HL-60/S4 treated with phorbol 12-myristate 13-acetate at 8.2 ng/mL for 4 days and 3 days (cell line): ENCODE measurements around the gene GRIA3.

Source experiments
- in situ Hi-C: fragments of 300-500 bp; cut with MboI; formaldehyde crosslinking; loops from 2 replicates; pipeline ENCODE4 v1.15.0; 2022; ENCODE audit warnings: low sequenced_read_pairs

The GRIA3 gene

DNA sequence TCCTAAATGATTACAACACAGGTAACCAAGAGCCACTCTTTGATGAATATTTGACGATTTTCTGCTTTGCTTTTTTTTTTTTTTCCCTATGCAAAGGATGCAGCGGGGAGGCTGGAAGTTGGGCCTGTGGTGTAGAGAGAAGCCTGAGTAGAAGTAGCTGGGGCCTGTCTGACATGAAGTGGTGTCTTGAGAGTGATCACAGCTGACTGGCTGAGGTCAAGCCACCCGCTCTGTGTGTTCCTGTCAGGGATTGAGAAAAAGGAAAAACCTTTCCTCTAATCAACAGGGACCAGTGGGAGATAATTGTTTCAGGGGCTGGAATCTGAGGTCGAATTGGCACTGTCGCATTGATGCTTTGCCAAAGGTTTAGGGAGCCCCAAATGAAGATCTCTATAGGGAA is 258.7 kb downstream of the GRIA3 start:
- in situ Hi-C loops: no loop called here

DNA sequence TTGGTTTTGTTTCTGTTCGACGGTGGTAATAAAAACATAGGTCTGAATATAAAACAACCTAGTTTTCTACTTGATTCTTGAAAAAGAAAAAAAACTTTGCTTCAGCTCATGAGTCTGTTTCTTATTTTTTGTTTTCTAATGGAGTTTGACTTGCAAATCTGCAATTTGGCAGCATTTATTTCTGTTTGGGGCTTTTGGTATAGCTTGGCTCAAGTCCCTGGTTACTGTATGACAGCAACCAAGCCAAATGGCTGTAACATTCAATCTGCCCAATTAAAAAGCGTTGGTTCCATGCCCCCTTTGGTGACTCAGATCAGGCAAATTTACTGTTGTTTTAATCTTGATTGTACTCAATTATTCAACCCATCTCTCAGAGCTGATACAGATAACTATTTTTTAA is 263.4 kb downstream of the GRIA3 start:
- in situ Hi-C loops: no loop called here

DNA sequence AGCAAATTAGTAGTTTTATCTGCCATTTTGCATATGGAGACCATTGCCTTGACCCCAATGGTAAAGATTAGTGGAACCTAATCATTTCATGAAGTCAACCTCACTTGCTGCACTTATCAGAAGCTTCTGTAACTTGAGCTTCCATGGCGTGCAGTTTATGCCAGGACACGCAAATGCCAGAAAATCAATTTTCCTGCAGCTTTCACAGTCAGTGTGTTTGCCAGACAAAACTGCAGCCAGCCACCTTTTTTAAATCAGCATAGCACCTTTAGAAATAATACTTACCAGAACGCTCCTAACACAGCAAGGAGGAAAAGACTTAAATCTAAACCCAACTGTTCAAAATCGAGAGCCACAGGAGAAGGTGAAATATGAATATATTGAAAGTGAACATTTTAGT is 265.3 kb downstream of the GRIA3 start:
- in situ Hi-C loops: no loop called here

DNA sequence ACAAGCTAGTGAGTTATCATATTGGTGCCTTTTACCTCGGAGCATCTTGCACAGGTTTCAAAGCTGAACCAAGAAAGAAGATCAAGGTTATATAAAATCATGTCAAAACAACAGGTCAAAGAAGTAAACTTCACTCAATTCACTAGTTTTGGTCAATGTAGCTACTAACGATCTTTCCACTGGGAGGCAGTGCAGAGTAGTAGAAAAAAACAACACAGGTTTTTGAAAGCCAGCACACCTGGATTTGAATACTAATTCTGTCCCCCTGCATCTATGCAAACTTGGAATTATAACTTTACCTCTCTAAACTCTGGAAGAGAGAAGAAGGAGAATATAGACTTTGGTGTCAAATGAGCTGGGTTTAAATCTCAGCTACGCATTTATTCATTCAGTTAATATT is 266.1 kb downstream of the GRIA3 start:
- in situ Hi-C loops: no loop called here

DNA sequence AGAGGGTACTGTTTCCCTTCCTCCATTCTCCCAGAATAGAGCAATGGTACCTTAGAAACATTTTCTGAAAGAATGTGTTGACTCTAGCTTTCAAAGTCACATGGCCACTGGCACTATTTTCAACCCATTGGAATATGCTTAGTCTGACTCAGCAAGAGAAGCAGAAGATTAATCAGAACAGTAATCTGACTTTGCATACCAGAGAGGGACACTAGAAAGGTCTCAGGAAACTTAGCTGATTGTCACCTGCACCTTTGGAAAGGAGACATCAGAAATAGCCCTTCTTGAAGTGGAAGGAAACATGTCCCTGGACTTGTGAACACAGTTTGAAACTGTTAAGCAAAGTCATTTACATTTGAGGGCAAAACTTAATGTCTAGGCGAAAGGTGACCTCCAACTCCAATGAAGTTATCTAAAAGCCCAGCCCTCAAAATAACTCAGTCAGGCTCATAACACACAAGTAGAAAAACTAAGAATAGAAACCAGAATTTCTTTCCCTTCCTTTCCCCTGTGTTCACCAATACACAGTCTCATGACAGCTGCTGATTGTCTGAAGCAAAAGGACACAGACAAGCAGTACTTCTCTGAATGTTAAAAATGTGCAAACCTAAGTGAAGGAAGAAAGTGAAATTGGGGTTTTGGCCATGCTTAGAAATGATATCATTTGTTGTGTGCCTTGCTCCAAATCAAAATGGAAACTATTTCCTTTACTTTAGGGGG is 270.8 kb downstream of the GRIA3 start:
- in situ Hi-C loops: no loop called here

DNA sequence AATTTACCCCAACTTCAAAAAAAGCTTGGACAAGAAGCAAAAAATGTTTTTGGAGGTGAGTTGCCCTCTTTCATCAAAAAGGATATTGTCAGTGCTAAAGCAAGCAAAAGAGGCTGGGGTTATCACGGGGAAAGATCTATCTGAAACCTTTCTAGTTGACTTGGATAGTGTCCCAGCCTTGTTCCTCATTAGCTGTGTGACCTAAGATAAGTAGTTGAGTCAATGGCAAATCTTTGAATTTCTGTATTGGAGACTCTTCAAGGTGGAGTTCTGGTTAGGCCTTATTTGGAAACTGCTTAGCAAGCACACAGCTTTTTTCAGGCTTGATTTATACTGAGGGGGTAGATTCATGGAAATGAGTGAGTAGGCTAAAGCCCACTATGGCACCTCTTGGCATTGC is 271.6 kb downstream of the GRIA3 start:
- in situ Hi-C loops: no loop called here

DNA sequence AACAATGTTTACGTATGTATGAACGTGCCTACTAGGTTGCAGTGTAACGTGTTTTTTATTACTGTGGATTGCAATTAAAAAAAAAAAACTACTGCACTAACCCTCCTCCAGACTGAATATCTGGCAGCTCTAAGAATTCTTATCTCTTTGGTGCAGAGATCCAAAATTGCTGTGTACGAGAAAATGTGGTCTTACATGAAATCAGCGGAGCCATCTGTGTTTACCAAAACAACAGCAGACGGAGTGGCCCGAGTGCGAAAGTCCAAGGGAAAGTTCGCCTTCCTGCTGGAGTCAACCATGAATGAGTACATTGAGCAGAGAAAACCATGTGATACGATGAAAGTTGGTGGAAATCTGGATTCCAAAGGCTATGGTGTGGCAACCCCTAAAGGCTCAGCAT is 280.6 kb downstream of the GRIA3 start:
- in situ Hi-C loops: no loop called here

DNA sequence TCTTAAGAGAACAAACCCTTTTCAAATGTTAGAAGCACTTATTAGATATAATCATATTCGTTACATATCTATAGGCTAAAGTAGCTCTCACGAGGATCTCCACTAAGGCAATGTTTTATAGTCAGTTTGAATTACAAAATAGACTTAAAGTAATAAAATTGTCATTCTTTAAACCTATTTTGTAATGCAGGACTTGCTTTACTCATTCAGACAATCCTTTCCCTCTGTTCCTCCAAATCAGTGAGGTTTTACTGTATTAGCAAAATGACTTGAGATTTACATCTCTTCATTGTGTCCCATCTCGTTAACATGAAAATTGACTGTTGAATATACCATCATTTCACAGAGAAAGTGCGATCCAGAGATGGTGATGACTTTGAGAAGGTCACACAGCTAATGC is 284.4 kb downstream of the GRIA3 start:
- in situ Hi-C loops: no loop called here

DNA sequence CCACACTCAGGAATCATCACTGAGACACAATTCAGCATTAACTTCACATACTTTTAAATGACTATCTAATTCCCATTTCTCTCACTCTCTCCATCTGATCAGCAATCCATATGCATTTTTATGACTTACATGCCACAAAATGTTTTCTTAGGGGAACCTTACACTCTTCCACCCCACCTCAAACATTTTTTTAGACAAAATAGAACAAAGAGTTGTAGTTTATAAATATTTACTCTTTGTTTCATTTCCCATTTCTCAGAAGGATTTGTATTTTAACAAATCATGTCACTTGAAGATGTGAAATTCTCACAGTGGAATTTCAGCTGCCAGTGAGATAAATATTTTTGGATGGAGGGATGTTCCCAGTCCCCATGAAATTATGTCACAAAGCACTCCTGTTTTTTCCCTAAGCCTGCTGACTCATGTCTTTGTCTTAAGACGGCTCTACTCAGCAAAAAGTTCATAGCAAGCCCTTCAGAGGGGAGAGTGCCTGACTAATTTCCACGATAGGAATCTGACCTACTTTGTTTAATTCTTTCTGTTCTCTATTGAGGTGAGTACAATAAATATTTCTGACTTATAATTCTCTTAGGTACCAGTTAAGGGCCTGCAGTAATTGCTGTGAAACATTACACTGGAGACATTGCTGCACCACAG is 291.1 kb downstream of the GRIA3 start:
- in situ Hi-C loops: no loop called here

DNA sequence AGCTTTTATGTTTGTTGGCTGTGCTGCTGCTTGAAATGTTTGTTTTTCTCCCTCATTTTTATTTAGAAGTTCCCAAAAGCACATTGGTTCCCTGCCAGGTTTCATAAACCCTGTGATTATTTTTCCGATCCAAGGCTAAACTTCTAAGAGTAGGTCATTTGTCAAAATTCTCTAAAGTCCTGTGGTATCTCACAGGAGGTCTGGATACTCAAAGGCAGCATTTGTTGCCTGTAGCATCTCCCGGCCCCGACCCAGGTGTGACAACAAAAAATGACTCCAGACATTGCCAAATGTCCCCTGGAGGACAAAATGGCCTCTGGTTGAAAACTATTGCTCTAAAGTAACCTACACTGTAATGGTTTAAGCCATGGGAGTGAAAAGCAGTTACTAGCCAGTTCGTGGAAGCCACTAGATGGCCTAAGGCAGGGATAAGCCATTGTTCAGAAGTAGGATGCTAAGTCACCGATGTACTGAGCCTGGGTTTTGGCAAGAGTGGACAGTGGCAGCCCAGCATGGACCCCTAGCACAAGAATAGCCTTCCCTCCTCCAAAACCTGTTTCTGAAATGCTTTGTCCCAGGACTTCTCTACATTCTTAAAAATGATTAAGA is 292.6 kb downstream of the GRIA3 start:
- in situ Hi-C loops: no loop called here

DNA sequence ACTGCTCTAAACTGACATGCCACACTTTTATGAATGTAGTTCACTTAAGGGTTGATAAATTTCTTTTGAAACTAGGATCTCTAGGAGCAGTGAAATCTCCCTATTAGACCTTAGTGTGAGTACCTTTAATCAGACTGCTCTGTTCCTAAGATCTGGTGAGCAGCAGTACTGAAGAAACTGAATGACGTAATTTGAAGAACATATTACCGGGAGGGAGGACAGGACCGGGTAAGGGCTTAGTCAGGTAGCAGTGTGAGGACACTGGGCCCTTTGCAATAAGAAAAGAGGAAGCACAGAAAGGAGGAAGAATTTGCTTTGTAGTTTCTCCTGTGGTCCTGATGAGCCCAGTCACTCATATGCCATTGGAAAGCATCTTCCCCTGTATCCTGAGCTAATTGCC is 293.6 kb downstream of the GRIA3 start:
- in situ Hi-C loops: no loop called here

DNA sequence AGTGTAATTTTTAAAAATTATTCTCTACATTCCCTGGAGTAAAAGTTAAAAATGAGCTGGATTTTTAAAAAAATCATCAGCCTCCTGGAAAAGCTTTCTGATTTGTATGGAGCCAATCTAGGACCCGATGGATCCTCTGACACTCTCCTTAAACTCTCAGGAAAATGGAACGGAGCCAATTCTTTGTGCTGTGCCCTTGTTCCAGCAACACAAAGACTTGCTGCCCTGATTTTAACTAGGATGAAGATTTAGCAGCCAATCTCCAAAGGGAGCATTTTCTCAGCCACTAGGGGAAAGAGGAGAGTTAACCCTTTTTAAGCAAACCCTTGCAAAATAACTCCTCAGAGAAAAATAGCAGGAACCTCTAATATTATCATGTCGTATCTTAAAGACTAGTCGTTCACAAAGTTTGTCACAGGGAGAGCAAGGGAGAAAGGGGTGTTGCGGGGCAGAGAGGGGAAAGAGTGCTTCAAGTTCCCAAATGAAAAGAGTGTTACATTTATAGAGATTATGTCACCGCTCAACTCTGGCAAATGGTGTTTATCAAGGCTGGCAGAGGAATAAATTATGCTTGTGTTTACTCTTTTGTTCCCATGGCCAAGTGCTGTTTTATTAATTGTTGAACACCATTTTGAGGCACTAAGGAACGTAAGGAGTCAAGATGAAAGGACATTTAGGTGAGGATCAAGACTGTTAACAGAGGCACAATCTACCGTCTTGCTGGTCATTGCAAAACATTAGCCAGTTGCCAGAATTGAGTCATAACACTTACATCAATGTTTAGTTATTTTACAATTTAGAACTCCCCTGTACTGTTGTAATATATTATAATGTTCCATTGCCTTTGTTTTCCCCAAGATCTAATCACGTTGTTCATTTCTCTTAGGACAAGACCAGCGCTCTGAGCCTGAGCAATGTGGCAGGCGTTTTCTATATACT is 298.1 kb downstream of the GRIA3 start:
- in situ Hi-C loops: no loop called here

DNA sequence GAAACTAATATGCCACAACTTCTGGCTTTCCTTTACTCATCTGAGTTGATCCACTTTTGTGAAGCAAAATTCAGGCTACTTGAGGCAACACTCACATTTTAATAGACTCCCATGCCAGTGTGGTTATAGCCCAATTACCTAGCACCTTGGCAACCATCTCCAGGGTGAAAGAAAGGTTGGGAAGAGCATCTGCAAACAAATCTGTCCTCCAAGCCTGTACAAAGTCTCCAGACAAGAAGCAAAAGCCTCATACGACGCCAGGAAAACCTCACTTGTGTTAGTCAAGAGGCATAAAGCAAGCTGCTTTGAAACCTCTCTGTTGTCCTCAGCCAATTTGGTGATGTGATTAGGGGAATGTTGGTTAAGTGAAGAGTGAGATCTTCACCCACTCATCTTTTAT is 302.2 kb downstream of the GRIA3 start:
- in situ Hi-C loops: no loop called here

DNA sequence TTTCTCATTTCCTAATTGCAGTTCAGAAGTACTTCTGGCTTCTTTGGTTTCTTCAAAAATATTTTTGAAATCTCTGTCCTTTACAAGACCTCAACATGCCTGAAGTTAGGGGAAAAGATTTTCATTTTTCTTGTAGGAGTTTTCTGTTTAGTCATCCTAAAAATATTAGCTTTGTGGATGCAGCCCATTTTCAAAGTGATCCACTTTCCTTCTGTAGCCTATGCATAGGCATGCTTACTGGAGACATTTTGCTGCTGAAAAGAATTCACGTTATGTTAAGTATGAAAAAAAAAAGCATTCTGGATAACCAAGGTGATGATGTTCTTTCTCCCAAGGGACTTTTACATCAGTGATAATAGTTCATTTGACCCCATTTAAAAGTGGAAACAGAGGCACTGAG is 303.2 kb downstream of the GRIA3 start:
- in situ Hi-C loops: no loop called here

DNA sequence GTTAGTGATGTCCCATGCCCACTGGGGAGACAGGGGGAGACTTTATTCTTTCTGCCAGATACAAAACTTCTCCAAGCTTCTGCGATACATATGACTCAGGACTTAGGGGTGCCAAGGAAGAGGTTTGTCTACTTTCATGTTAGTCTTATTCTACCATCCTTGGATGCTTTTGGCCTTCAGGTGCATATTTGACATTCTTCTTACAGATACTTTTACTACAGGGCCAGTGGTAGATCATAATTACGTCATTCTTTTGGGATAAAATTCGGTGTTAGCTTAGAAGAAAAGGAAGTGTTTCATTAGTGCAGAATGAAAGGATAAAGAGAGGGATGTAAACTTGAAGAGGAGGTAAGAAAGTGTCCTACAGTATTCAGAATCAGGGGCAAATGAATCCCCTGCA is 303.6 kb downstream of the GRIA3 start:
- in situ Hi-C loops: no loop called here

DNA sequence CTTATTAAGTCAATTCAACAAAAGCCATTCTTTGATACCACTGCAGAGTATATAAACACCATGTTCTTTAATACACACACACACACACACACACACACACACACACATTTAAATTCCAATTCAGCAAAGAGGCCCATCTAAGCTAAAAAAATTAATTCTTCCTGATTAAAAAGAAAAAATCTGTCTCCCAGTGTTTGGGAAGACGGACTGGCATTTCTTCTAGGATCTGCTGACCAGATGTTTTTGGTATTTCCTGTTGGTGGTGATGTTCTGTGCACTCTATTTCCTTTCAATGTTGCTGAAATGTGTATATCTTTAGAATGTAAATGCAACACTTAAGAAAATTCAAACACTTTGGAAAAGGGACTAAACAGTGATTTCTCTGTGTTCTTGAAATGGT is 304.9 kb downstream of the GRIA3 start:
- in situ Hi-C loops: no loop called here

DNA sequence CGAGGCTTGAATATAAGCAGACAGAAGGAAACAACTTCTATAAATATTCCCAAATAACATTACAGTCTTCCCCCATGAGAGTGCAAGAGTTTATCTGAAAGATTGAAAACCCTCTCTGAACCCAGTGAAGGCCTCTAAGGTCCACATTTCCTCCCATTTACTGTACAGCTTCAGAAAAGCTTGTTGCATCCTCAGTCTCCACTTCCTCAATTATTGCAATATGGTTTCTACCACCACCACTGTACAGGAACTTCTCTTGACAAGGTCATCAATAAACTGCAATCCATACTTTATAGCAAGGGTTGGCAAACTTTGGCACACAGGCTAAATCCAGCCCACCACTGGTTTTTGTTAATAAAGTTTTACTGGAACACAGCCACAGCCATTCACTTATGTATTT is 309.8 kb downstream of the GRIA3 start:
- in situ Hi-C loops: no loop called here

DNA sequence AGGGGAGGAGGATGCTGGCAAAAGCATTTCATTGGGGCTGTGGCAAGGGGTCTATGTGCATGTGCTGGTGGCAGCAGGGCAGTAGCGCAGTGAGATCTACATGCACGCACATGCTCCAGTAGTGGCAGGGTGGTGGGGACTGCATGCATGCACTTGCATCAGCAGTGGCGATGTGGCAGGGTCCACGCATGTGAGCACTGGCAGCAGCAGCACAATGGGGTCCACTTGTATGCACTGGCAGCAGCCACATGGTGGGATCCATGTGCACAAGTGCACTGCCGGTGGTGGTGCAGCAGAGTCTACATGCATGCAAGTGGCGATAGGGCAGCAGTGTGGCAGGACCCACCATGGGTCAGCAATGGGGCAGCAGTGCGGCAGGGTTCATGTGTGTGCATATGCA is 315.7 kb downstream of the GRIA3 start:
- in situ Hi-C loops: no loop called here

DNA sequence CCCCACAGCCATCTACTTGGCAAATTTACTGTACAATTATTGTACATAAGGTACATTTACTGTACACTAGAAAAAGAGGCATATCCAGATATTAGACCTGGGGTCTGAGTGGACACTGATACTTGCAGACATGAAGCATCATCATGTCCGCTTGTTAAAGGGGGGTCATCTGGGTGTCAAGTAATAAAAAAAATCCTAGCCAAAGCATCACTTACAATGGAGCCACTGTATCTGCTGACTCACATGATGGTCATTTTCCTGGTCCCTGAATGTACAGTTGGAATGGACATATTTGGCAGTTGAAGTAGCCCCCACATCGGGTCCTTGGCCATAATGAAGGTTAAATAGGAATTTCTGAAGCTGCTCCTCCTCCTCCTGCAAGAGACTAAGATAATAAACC is 320.0 kb downstream of the GRIA3 start:
- in situ Hi-C loops: no loop called here

DNA sequence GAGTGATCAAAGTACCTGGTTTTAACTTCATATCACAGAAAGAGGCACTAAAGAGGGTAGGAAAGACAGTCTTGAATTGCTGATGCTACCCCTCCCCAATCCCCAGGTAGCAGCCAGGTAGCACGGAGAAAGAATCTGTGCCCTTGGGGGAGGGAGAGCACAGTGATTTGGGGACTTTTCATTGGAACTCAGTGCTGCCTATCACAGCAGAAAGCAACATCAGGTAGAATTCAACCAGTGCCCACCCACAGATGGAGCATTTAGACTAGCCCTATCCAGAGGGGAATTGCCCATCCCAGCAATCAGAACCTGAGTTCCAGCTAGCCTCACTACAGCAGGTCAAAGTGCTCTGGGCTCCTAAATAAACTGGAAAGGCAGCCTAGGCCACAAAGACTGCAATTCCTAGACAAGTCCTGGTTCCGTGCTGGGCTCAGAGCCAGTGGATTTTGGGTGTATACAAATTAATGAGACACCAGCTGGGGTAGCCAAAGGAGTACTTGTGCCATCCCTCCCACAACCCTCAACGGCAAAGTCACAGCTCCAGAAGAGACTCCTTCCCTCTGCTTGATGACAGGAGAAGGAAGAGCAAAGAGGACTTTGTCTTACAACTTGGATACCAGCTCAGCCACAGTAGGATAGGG is 320.7 kb downstream of the GRIA3 start:
- in situ Hi-C loops: no loop called here
